Activated naive CD4-positive, alpha-beta T cell treated with anti-CD3 and anti-CD28 coated beads, Interleukin-2, amount 10 ng/mL, durations not matched to agents 7 days and 5 days (primary cell): ENCODE data around the gene SIL1.
A peak's percentile ranks its signal among the peaks of the same experiment; 100 is the strongest.

ENCODE experiments used
- CTCF ChIA-PET: fragments of 350-600 bp; sonication (Branson Sonifier 250); formaldehyde crosslinking; loops from one replicate; lab custom pipeline; 2021; ENCODE audit warnings: antibody characterized with exemption; lab: Charles Lee
- DNase-seq: peaks from one replicate; pipeline ENCODE4 v3.0.0-alpha.2; 2020
- H3K27ac Mint-ChIP-seq: one replicate; pipeline ENCODE4 v1.8.0; 2021; ENCODE audit warnings: mild to moderate bottlenecking, moderate library complexity, mixed read lengths
- H3K27me3 Mint-ChIP-seq: one replicate; pipeline ENCODE4 v1.8.0; 2021; ENCODE audit warnings: mild to moderate bottlenecking, mixed read lengths
- H3K36me3 Mint-ChIP-seq: one replicate; pipeline ENCODE4 v1.8.0; 2021; ENCODE audit warnings: mixed read lengths
- H3K4me1 Mint-ChIP-seq: one replicate; pipeline ENCODE4 v1.8.0; 2021; ENCODE audit warnings: mixed read lengths
- H3K4me3 Mint-ChIP-seq: one replicate; pipeline ENCODE4 v1.8.0; 2021; ENCODE audit warnings: mild to moderate bottlenecking, moderate library complexity, mixed read lengths
- H3K9me3 Mint-ChIP-seq: one replicate; pipeline ENCODE4 v1.8.0; 2021; ENCODE audit warnings: mixed read lengths

The SIL1 gene

GRCh38 chr5:138996120-138996519, 202.0 kb downstream of the SIL1 start:
- no peaks in the 10 kb centered on the region for H3K4me1 Mint-ChIP-seq
- H3K27me3 Mint-ChIP-seq, result no peaks in the 10 kb centered on the region
- CTCF ChIA-PET, result no interaction called here
- no peak for DNase-seq
- no peaks in the 10 kb centered on the region for H3K9me3 Mint-ChIP-seq
- no peak overlapping the region for H3K27ac Mint-ChIP-seq
- no peak overlapping the region for H3K4me3 Mint-ChIP-seq
- H3K36me3 Mint-ChIP-seq, result no peaks in the 10 kb centered on the region

- Mint-ChIP-seq H3K36me3 (no peaks in the 10 kb centered on the region), H3K9me3 (no peaks in the 10 kb centered on the region), H3K27ac (no peak overlapping the region), H3K4me3 (no peak overlapping the region), H3K4me1 (no peaks in the 10 kb centered on the region), H3K27me3 (no peaks in the 10 kb centered on the region)
- CTCF ChIA-PET, result no interaction called here
- no peak for DNase-seq
These were observed 207.1 kb downstream of the SIL1 start for GRCh38 chr5:138990986-138991590.

GRCh38 chr5:138989720-138990119, 208.4 kb downstream of the SIL1 start:
- Mint-ChIP-seq H3K27ac (no peak overlapping the region), H3K36me3 (no peaks in the 10 kb centered on the region), H3K4me1 (peaks cover 4% of the 10 kb centered on the region), H3K9me3 (no peaks in the 10 kb centered on the region), H3K27me3 (no peaks in the 10 kb centered on the region), H3K4me3 (no peak overlapping the region)
- CTCF ChIA-PET, result no interaction called here
- DNase-seq, result no peak

- Mint-ChIP-seq H3K4me3 (no peak overlapping the region), H3K36me3 (no peaks in the 10 kb centered on the region), H3K9me3 (no peaks in the 10 kb centered on the region), H3K4me1 (peaks cover 14% of the 10 kb centered on the region), H3K27me3 (no peaks in the 10 kb centered on the region), H3K27ac (no peak overlapping the region)
- DNase-seq, result no peak
- CTCF ChIA-PET, result no interaction called here
These were observed 211.9 kb downstream of the SIL1 start for GRCh38 chr5:138986186-138986800.

GRCh38 chr5:138985683-138986082, 212.5 kb downstream of the SIL1 start:
- CTCF ChIA-PET, result no interaction called here
- H3K27me3 Mint-ChIP-seq, result no peaks in the 10 kb centered on the region

GRCh38 chr5:138985256-138985655, 212.9 kb downstream of the SIL1 start:
- H3K27me3 Mint-ChIP-seq, result no peaks in the 10 kb centered on the region
- H3K4me3 Mint-ChIP-seq, result no peak overlapping the region
- no peaks in the 10 kb centered on the region for H3K36me3 Mint-ChIP-seq
- CTCF ChIA-PET, result no interaction called here
- H3K9me3 Mint-ChIP-seq, result no peaks in the 10 kb centered on the region
- no peak overlapping the region for H3K27ac Mint-ChIP-seq
- peaks cover 25% of the 10 kb centered on the region for H3K4me1 Mint-ChIP-seq
- no peak for DNase-seq

More at GRCh38 chr5:138985683-138986082, 212.5 kb downstream of the SIL1 start:
- no peak overlapping the region for H3K4me3 Mint-ChIP-seq
- no peak for DNase-seq
- H3K9me3 Mint-ChIP-seq, result no peaks in the 10 kb centered on the region
- H3K36me3 Mint-ChIP-seq, result no peaks in the 10 kb centered on the region
- peaks cover 20% of the 10 kb centered on the region for H3K4me1 Mint-ChIP-seq
- no peak overlapping the region for H3K27ac Mint-ChIP-seq

GRCh38 chr5:138983984-138984383, 214.2 kb downstream of the SIL1 start:
- Mint-ChIP-seq H3K27ac (peak overlapping the region; percentile 21), H3K4me1 (peaks cover 36% of the 10 kb centered on the region), H3K36me3 (no peaks in the 10 kb centered on the region), H3K9me3 (no peaks in the 10 kb centered on the region), H3K27me3 (no peaks in the 10 kb centered on the region), H3K4me3 (no peak overlapping the region)
- DNase-seq, result no peak
- CTCF ChIA-PET, result no interaction called here

GRCh38 chr5:138981586-138981985, 216.6 kb downstream of the SIL1 start:
- peak; percentile 51 for DNase-seq
- Mint-ChIP-seq H3K4me1 (peaks cover 40% of the 10 kb centered on the region), H3K27me3 (no peaks in the 10 kb centered on the region), H3K4me3 (no peak overlapping the region), H3K9me3 (no peaks in the 10 kb centered on the region), H3K36me3 (no peaks in the 10 kb centered on the region), H3K27ac (no peak overlapping the region)
- CTCF ChIA-PET, result interaction anchor here (0.6 kb wide), 1 partner anchor 599 kb away, joined by 3 read pairs; no protein-coding TSS in a partner anchor

GRCh38 chr5:138981131-138981530, 217.0 kb downstream of the SIL1 start:
- Mint-ChIP-seq H3K36me3 (no peaks in the 10 kb centered on the region), H3K27me3 (no peaks in the 10 kb centered on the region), H3K27ac (no peak overlapping the region), H3K4me3 (no peak overlapping the region), H3K9me3 (no peaks in the 10 kb centered on the region), H3K4me1 (peaks cover 40% of the 10 kb centered on the region)
- no peak for DNase-seq
- CTCF ChIA-PET, result interaction anchor here (0.6 to 0.8 kb wide), 2 partner anchors 191 to 599 kb away, joined by 3 read pairs; no protein-coding TSS in a partner anchor

- CTCF ChIA-PET, result interaction anchor here (0.6 to 0.8 kb wide), 2 partner anchors 190 to 401 kb away, joined by 3 read pairs; no protein-coding TSS in a partner anchor
- H3K27me3 Mint-ChIP-seq, result no peaks in the 10 kb centered on the region
- DNase-seq, result no peak
- H3K9me3 Mint-ChIP-seq, result no peaks in the 10 kb centered on the region
- H3K36me3 Mint-ChIP-seq, result no peaks in the 10 kb centered on the region
- peaks cover 40% of the 10 kb centered on the region for H3K4me1 Mint-ChIP-seq
- no peak overlapping the region for H3K27ac Mint-ChIP-seq
- no peak overlapping the region for H3K4me3 Mint-ChIP-seq
These were observed 217.7 kb downstream of the SIL1 start for GRCh38 chr5:138980441-138980840.

- CTCF ChIA-PET, result interaction anchor here (0.6 kb wide), 1 partner anchor 400 kb away, joined by 3 read pairs; no protein-coding TSS in a partner anchor
- no peaks in the 10 kb centered on the region for H3K9me3 Mint-ChIP-seq
- H3K27ac Mint-ChIP-seq, result peak overlapping the region; percentile 62
- H3K36me3 Mint-ChIP-seq, result no peaks in the 10 kb centered on the region
- no peaks in the 10 kb centered on the region for H3K27me3 Mint-ChIP-seq
- peak; percentile 54 for DNase-seq
- no peak overlapping the region for H3K4me3 Mint-ChIP-seq
- H3K4me1 Mint-ChIP-seq, result peaks cover 36% of the 10 kb centered on the region
These were observed 218.4 kb downstream of the SIL1 start for GRCh38 chr5:138979684-138980280.

- no peak for DNase-seq
- Mint-ChIP-seq H3K36me3 (no peaks in the 10 kb centered on the region), H3K4me1 (peaks cover 36% of the 10 kb centered on the region), H3K4me3 (no peak overlapping the region), H3K27ac (no peak overlapping the region), H3K27me3 (no peaks in the 10 kb centered on the region), H3K9me3 (no peaks in the 10 kb centered on the region)
- CTCF ChIA-PET, result no interaction called here
These were observed 219.6 kb downstream of the SIL1 start for GRCh38 chr5:138978581-138978980.

- Mint-ChIP-seq H3K36me3 (no peaks in the 10 kb centered on the region), H3K9me3 (no peaks in the 10 kb centered on the region), H3K4me3 (no peak overlapping the region), H3K4me1 (peaks cover 36% of the 10 kb centered on the region), H3K27ac (no peak overlapping the region), H3K27me3 (no peaks in the 10 kb centered on the region)
- CTCF ChIA-PET, result no interaction called here
- DNase-seq, result no peak
These were observed 220.1 kb downstream of the SIL1 start for GRCh38 chr5:138978080-138978479.

- H3K27me3 Mint-ChIP-seq, result peaks cover 3% of the 10 kb centered on the region
- no peak overlapping the region for H3K27ac Mint-ChIP-seq
- H3K9me3 Mint-ChIP-seq, result no peaks in the 10 kb centered on the region
- no peak overlapping the region for H3K4me3 Mint-ChIP-seq
- no peaks in the 10 kb centered on the region for H3K36me3 Mint-ChIP-seq
- CTCF ChIA-PET, result interaction anchor here (1.5 kb wide), 1 partner anchor 12 kb away, joined by 3 read pairs; no protein-coding TSS in a partner anchor
- no peak for DNase-seq
- peaks cover 16% of the 10 kb centered on the region for H3K4me1 Mint-ChIP-seq
These were observed 222.9 kb downstream of the SIL1 start for GRCh38 chr5:138975098-138975847.
